HEK293 (cell line): ENCODE data around the gene SEZ6L.

Experiments used
- EGR2 ChIP-seq: fragments of 450-650 bp; formaldehyde crosslinking; IDR thresholded peaks from 2 replicates; pipeline ENCODE4 v1.5.1; 2016; ENCODE audit warnings: low read depth, missing biosample characterization, missing genetic modification characterization
- SP2 ChIP-seq: fragments of 450-650 bp; formaldehyde crosslinking; IDR thresholded peaks from 2 replicates; pipeline ENCODE4 v1.5.1; 2016; ENCODE audit warnings: missing biosample characterization, missing genetic modification characterization
- ZNF132 ChIP-seq: fragments of 450-650 bp; formaldehyde crosslinking; IDR thresholded peaks from 2 replicates; pipeline ENCODE4 v1.5.1; 2017; ENCODE audit warnings: missing biosample characterization, missing genetic modification characterization, borderline replicate concordance
- ZNF274 ChIP-seq, 2 experiments: fragments of 200-500 bp in 1 of 2; fragments of 450-650 bp in 1 of 2; sonication (Bioruptor generic) in 1 of 2; formaldehyde crosslinking in 1 of 2; IDR thresholded peaks; 2 replicates each; pipeline versions ENCODE4 v1.5.1 to v1.6.1; 2014 to 2016; ENCODE audit warnings: borderline replicate concordance in 1 of 2, inconsistent platforms in 1 of 2, low read length in 1 of 2, missing biosample characterization in 1 of 2, missing genetic modification characterization in 1 of 2
- TF ChIP-seq, protein P1 (sequence below): fragments of 450-650 bp; formaldehyde crosslinking; IDR thresholded peaks from 2 replicates; pipeline ENCODE4 v1.5.1; 2016; ENCODE audit warnings: missing biosample characterization, missing genetic modification characterization
- TF ChIP-seq, protein P2 (sequence below): fragments of 450-650 bp; formaldehyde crosslinking; IDR thresholded peaks from 2 replicates; pipeline ENCODE4 v1.5.1; 2016; ENCODE audit warnings: missing biosample characterization, missing genetic modification characterization
- TF ChIP-seq, protein P3 (sequence below): sonication (generic); formaldehyde crosslinking; IDR thresholded peaks from 2 replicates; pipeline ENCODE4 v1.8.1; 2022; ENCODE audit warnings: mild to moderate bottlenecking, moderate library complexity, missing genetic modification reagents

DNA sequence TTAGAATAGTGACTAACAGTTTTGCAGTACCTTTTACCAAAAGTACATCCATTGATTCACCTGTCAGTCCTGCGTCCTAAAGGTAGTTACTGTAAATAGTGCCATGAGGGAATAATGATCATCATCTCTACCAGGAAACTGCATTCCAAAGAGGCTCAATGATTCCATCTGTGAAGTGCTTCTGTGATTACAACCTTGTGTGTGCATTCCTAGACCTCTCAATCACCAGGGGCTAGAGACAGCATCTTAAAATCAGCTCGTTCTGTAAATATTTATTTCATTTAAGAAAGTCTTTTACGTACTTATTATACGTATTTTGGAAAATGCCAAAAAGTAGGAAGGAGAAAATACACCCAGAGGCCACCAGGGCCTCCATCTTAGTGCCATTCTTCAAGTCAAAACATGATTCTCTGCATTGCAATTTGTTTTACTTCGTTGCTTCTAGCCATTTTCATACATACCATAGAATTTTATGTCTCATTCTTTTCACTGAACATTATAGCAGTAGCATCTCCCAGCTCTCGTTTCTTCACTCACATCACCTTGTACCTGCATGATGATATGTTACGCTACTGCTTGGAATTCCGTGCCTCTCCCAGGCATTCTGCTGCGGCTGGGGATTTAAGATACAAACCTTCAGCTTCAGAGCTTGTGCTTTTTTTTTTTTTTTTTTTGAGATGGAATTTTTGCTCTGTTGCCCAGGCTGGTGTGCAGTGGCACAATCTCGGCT lies 117.0 kb downstream of the SEZ6L start:
- TF ChIP-seq, protein P1, sequence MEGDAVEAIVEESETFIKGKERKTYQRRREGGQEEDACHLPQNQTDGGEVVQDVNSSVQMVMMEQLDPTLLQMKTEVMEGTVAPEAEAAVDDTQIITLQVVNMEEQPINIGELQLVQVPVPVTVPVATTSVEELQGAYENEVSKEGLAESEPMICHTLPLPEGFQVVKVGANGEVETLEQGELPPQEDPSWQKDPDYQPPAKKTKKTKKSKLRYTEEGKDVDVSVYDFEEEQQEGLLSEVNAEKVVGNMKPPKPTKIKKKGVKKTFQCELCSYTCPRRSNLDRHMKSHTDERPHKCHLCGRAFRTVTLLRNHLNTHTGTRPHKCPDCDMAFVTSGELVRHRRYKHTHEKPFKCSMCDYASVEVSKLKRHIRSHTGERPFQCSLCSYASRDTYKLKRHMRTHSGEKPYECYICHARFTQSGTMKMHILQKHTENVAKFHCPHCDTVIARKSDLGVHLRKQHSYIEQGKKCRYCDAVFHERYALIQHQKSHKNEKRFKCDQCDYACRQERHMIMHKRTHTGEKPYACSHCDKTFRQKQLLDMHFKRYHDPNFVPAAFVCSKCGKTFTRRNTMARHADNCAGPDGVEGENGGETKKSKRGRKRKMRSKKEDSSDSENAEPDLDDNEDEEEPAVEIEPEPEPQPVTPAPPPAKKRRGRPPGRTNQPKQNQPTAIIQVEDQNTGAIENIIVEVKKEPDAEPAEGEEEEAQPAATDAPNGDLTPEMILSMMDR (tag by site-specific recombination) = no peak
- TF ChIP-seq SP2 (tag by site-specific recombination) (no peak), ZNF274 (IDR thresholded peaks at IDR 0.05; ENCODE audit: low read length) (no peak), ZNF274 (tag by site-specific recombination; IDR thresholded peaks at IDR 0.05; ENCODE audit: borderline replicate concordance) (no peak), EGR2 (tag by site-specific recombination) (no peak), ZNF132 (tag by site-specific recombination) (no peak)
- TF ChIP-seq, protein P2, sequence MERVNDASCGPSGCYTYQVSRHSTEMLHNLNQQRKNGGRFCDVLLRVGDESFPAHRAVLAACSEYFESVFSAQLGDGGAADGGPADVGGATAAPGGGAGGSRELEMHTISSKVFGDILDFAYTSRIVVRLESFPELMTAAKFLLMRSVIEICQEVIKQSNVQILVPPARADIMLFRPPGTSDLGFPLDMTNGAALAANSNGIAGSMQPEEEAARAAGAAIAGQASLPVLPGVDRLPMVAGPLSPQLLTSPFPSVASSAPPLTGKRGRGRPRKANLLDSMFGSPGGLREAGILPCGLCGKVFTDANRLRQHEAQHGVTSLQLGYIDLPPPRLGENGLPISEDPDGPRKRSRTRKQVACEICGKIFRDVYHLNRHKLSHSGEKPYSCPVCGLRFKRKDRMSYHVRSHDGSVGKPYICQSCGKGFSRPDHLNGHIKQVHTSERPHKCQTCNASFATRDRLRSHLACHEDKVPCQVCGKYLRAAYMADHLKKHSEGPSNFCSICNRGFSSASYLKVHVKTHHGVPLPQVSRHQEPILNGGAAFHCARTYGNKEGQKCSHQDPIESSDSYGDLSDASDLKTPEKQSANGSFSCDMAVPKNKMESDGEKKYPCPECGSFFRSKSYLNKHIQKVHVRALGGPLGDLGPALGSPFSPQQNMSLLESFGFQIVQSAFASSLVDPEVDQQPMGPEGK (tag by site-specific recombination) = no peak
- TF ChIP-seq, protein P3, sequence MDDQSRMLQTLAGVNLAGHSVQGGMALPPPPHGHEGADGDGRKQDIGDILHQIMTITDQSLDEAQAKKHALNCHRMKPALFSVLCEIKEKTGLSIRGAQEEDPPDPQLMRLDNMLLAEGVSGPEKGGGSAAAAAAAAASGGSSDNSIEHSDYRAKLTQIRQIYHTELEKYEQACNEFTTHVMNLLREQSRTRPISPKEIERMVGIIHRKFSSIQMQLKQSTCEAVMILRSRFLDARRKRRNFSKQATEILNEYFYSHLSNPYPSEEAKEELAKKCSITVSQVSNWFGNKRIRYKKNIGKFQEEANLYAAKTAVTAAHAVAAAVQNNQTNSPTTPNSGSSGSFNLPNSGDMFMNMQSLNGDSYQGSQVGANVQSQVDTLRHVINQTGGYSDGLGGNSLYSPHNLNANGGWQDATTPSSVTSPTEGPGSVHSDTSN (CRISPR knock-in tag) = no peak
